HTERT RPE-1 (cell line): ENCODE results near the gene TAS1R2.

Experiments
- in situ Hi-C: fragments of 300-500 bp; cut with MboI; formaldehyde crosslinking; loops from 4 replicates; pipeline ENCODE4 v1.14.3; 2020; ENCODE audit warnings: low sequenced_read_pairs

TAS1R2 gene

GRCh38 chr1:18823438-18823837 is 36.0 kb downstream of the TAS1R2 start:
- in situ Hi-C loops = no loop called here

- in situ Hi-C loops = no loop called here
These were observed 38.4 kb downstream of the TAS1R2 start for GRCh38 chr1:18820791-18821641.

- in situ Hi-C loops = no loop called here
These were observed 39.3 kb downstream of the TAS1R2 start for GRCh38 chr1:18819986-18820790.

GRCh38 chr1:18819203-18819602 is 40.3 kb downstream of the TAS1R2 start:
- in situ Hi-C loops = no loop called here

GRCh38 chr1:18817795-18818435 is 41.5 kb downstream of the TAS1R2 start:
- in situ Hi-C loops = no loop called here

GRCh38 chr1:18817316-18817715 is 42.1 kb downstream of the TAS1R2 start:
- in situ Hi-C loops = no loop called here

- in situ Hi-C loops = no loop called here
These were observed 42.7 kb downstream of the TAS1R2 start for GRCh38 chr1:18816808-18817207.

GRCh38 chr1:18814874-18815531 is 44.5 kb downstream of the TAS1R2 start:
- in situ Hi-C loops = no loop called here

GRCh38 chr1:18814425-18814824 is 45.0 kb downstream of the TAS1R2 start:
- in situ Hi-C loops = no loop called here

GRCh38 chr1:18812453-18812939 is 47.0 kb downstream of the TAS1R2 start:
- in situ Hi-C loops = no loop called here

GRCh38 chr1:18811733-18812452 is 47.6 kb downstream of the TAS1R2 start:
- in situ Hi-C loops = no loop called here

- in situ Hi-C loops = no loop called here
These were observed 49.2 kb downstream of the TAS1R2 start for GRCh38 chr1:18809953-18810899.

GRCh38 chr1:18808550-18808949 is 50.9 kb downstream of the TAS1R2 start:
- in situ Hi-C loops = no loop called here

GRCh38 chr1:18807334-18808063 is 52.0 kb downstream of the TAS1R2 start:
- in situ Hi-C loops = no loop called here

- in situ Hi-C loops = no loop called here
These were observed 53.3 kb downstream of the TAS1R2 start for GRCh38 chr1:18805925-18806849.

- in situ Hi-C loops = no loop called here
These were observed 54.1 kb downstream of the TAS1R2 start for GRCh38 chr1:18805150-18805879.

- in situ Hi-C loops = no loop called here
These were observed 55.6 kb downstream of the TAS1R2 start for GRCh38 chr1:18803851-18804250.
